GM12878 (cell line): ENCODE data around the gene HOXD12. TPM values are rescaled to one million over a fixed set of nuclear protein-coding genes. Genes with fewer than 3 reads are reported as not detected.

Experiments
- ATAC-seq: fragments of 200-7000 bp; cut with Tn5 transposase; 3 replicates; pipeline ENCODE4 v1.9.1; 2020; ENCODE audit warnings: mild to moderate bottlenecking, moderate library complexity
- BruUV-seq: library from RNA; stranded (reverse); fragments of 400-500 nt; replicated peaks from 2 replicates; lab custom pipeline; 2021; lab: Mats Ljungman, UMichigan
- CTCF ChIA-PET: fragments of 300-600 bp; sonication (Branson Sonifier 250); formaldehyde crosslinking; extraction: SDS; loops from one replicate; lab custom pipeline; 2021; ENCODE audit warnings: inconsistent platforms; lab: Yijun Ruan, JAX
- POLR2A ChIA-PET: fragments of 350-600 bp; formaldehyde crosslinking; extraction: SDS; loops from one replicate; lab custom pipeline; 2021; ENCODE audit warnings: inconsistent platforms; lab: Charles Lee
- RAD21 ChIA-PET: fragments of 300-600 bp; sonication (Branson Sonifier 250); formaldehyde crosslinking; loops from one replicate; lab custom pipeline; 2023; ENCODE audit warnings: antibody characterized with exemption; ENCODE audit not compliant: unreplicated experiment; lab: Charles Lee
- SMC1A ChIA-PET: fragments of 300-600 bp; sonication (Branson Sonifier 250); formaldehyde crosslinking; loops from one replicate; lab custom pipeline; 2023; ENCODE audit not compliant: unreplicated experiment, uncharacterized antibody; lab: Charles Lee
- DNase-seq: peaks from one replicate; pipeline ENCODE4 v3.0.0-alpha.2; 2011; ENCODE audit warnings: low read depth, low spot score
- FAIRE-seq: peaks from 3 replicates; lab custom pipeline; 2011; peaks lifted over from hg19 to GRCh38; lab: Jason Lieb, UNC
- H2AFZ ChIP-seq: 2 replicates; pipeline ENCODE4 v1.6.0; 2011; ENCODE audit warnings: low read depth, low read length, control low read depth; ENCODE audit not compliant: control insufficient read depth
- H3K27ac ChIP-seq: 2 replicates; pipeline ENCODE4 v1.5.1; 2011; ENCODE audit warnings: control low read depth; ENCODE audit not compliant: control insufficient read depth, insufficient read depth
- H3K27me3 ChIP-seq, 2 experiments: replicated peaks in 1 of 2; 2 replicates each; pipeline versions ENCODE4 v1.6.0 to v1.6.1; 2011; ENCODE audit warnings: low read length in 1 of 2; ENCODE audit not compliant: control insufficient read depth in 2 of 2, insufficient read depth in 2 of 2
- H3K36me3 ChIP-seq, 2 experiments: 2 replicates each; pipeline ENCODE4 v1.5.1; 2011; ENCODE audit warnings: low read length in 1 of 2; ENCODE audit not compliant: control insufficient read depth in 2 of 2, insufficient read depth in 2 of 2
- H3K4me1 ChIP-seq: 2 replicates; pipeline ENCODE4 v1.6.1; 2011; ENCODE audit warnings: mild to moderate bottlenecking, low read length, moderate library complexity, mixed read lengths; ENCODE audit not compliant: control insufficient read depth, insufficient read depth
- H3K4me2 ChIP-seq: 2 replicates; pipeline ENCODE4 v1.6.0; 2011; ENCODE audit warnings: control low read depth; ENCODE audit not compliant: control insufficient read depth, insufficient read depth
- H3K4me3 ChIP-seq: fragments of 200-600 bp; sonication (generic); 2 replicates; pipeline ENCODE4 v1.5.1; 2016
- H3K79me2 ChIP-seq: 2 replicates; pipeline ENCODE4 v1.6.0; 2011; ENCODE audit warnings: low read length; ENCODE audit not compliant: control insufficient read depth, insufficient read depth
- H3K9ac ChIP-seq: 2 replicates; pipeline ENCODE4 v1.8.0; 2011; ENCODE audit warnings: low read length, control low read depth, mixed read lengths; ENCODE audit not compliant: control insufficient read depth, insufficient read depth
- H3K9me3 ChIP-seq: replicated peaks from 3 replicates; pipeline ENCODE4 v1.5.1; 2011; ENCODE audit warnings: mild to moderate bottlenecking, low read length; ENCODE audit not compliant: control insufficient read depth, insufficient read depth
- H4K20me1 ChIP-seq: 2 replicates; pipeline ENCODE4 v1.6.0; 2011; ENCODE audit not compliant: control insufficient read depth, insufficient read depth
- ESRRA ChIP-seq: IDR thresholded peaks from 2 replicates; pipeline ENCODE4 v1.6.1; 2012; ENCODE audit warnings: mild to moderate bottlenecking, low read length, improper control_type of control experiment
- GABPA ChIP-seq: IDR thresholded peaks from 2 replicates; pipeline ENCODE4 v1.6.1; 2014; ENCODE audit warnings: antibody characterized with exemption, low read depth, mild to moderate bottlenecking, inconsistent platforms
- KDM1A ChIP-seq: fragments of 200-600 bp; sonication (generic); IDR thresholded peaks from 2 replicates; pipeline ENCODE4 v1.6.1; 2016; ENCODE audit warnings: borderline replicate concordance
- MTA2 ChIP-seq: fragments of 450-650 bp; IDR thresholded peaks from 2 replicates; pipeline ENCODE4 v1.6.1; 2016; ENCODE audit warnings: low read depth, mild to moderate bottlenecking, moderate library complexity
- MYC ChIP-seq: IDR thresholded peaks from 2 replicates; pipeline ENCODE4 v1.6.1; 2011; ENCODE audit warnings: mild to moderate bottlenecking, low read length, moderate library complexity, inconsistent platforms; ENCODE audit not compliant: insufficient read depth, insufficient replicate concordance, insufficient read length, severe bottlenecking
- REST ChIP-seq: IDR thresholded peaks from 2 replicates; pipeline ENCODE4 v1.6.1; 2012; ENCODE audit warnings: mild to moderate bottlenecking, low read depth, low read length
- SUPT20H ChIP-seq: IDR thresholded peaks from 2 replicates; pipeline ENCODE4 v1.6.1; 2011; ENCODE audit warnings: low read depth, mild to moderate bottlenecking, low read length, moderate library complexity, borderline replicate concordance; ENCODE audit not compliant: control insufficient read depth
- WGBS: methylation state at CpG from one replicate; pipeline ENCODE4 v1.1.6; 2016; ENCODE audit warnings: low lambda C conversion rate; ENCODE audit not compliant: insufficient replicate concordance, insufficient coverage; ENCODE audit errors: missing lambda C conversion rate; 5-methylcytosine and 5-hydroxymethylcytosine counted together
- in situ Hi-C: fragments of 300-500 bp; cut with MboI; formaldehyde crosslinking; loops from 9 replicates; pipeline ENCODE4 v1.14.3; 2018; ENCODE audit warnings: mixed read lengths
- intact Hi-C: fragments of 100-400 bp; cut with micrococcal nuclease; formaldehyde crosslinking; loops from one replicate; pipeline ENCODE4 v1.14.2; 2022; ENCODE audit not compliant: unreplicated experiment
- polyA plus RNA-seq, 11 experiments: library from polyadenylated mRNA; depleted of rRNA in 4 of 11; unstranded in 6 of 11; stranded (reverse) in 5 of 11; fragments of >200 nt; fragmentation: Nextera tagmentation in 4 of 11; fragmentation: Illumina TruSeq in 1 of 11; extraction: Ambion mirVana in 4 of 11; extraction: Trizol in 1 of 11; gene quantifications; 1 replicate in 1 of 11; 2 replicates in 10 of 11; pipeline versions ENCODE4 v1.2.1 to v1.2.3, GENCODE V29; 2011 to 2016; ENCODE audit warnings: inconsistent platforms in 2 of 11, missing spikeins in 2 of 11, low read depth in 1 of 11
- total RNA-seq, 4 experiments: library from RNA; depleted of rRNA in 3 of 4; stranded (reverse); fragments of >200 nt in 3 of 4; fragmentation: Illumina TruSeq in 1 of 4; extraction: Trizol in 1 of 4; gene quantifications; 2 replicates each; pipeline versions ENCODE4 v1.2.1 to v1.2.3, GENCODE V29; 2013 to 2021
- TF ChIP-seq, protein P1 (sequence below): fragments of 450-650 bp; IDR thresholded peaks from 2 replicates; pipeline ENCODE4 v1.6.1; 2017; ENCODE audit warnings: borderline replicate concordance

Gene HOXD12
- total and polyA plus RNA-seq, 10 of the 15 experiments (the other 5 are each of a cell fraction or from before 2014, with no cell fraction given) = not detected

GRCh38 chr2:176093145-176093897 is 6.3 kb upstream of the HOXD12 start:
- RAD21 ChIA-PET = no interaction called here
- no peak overlapping the region for H3K27ac ChIP-seq
- CTCF ChIA-PET = interaction anchor here (1.3 kb wide), 1 partner anchor 403 kb away, joined by 5 read pairs; no protein-coding TSS in a partner anchor
- TF ChIP-seq GABPA = no peak
- TF ChIP-seq MYC = no peak
- no peak for TF ChIP-seq REST
- no peak for TF ChIP-seq ESRRA
- TF ChIP-seq, protein P1, sequence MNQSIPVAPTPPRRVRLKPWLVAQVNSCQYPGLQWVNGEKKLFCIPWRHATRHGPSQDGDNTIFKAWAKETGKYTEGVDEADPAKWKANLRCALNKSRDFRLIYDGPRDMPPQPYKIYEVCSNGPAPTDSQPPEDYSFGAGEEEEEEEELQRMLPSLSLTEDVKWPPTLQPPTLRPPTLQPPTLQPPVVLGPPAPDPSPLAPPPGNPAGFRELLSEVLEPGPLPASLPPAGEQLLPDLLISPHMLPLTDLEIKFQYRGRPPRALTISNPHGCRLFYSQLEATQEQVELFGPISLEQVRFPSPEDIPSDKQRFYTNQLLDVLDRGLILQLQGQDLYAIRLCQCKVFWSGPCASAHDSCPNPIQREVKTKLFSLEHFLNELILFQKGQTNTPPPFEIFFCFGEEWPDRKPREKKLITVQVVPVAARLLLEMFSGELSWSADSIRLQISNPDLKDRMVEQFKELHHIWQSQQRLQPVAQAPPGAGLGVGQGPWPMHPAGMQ = no peak
- TF ChIP-seq KDM1A = no peak
- no peak for TF ChIP-seq MTA2
- TF ChIP-seq SUPT20H = no peak
- POLR2A ChIA-PET = no interaction called here
- in situ Hi-C loops = no loop called here
- BruUV-seq = no TSS peak
- no peak for ATAC-seq
- FAIRE-seq = no peak
- intact Hi-C loops = no loop called here
- 31% methylated on average over 46 of the region's 53 CpGs for WGBS
- peaks cover 3% of the 10 kb centered on the region; the same call in 1 of the 2 replicates for H3K4me1 ChIP-seq
- peaks cover 13 to 34% of the 10 kb centered on the region in 2 experiments for H3K27me3 ChIP-seq
- no peak overlapping the region for H3K4me2 ChIP-seq
- H3K9ac ChIP-seq = no peak overlapping the region
- DNase-seq = no peak
- no peaks in the 10 kb centered on the region for H3K9me3 ChIP-seq
- no peaks in the 10 kb centered on the region for H4K20me1 ChIP-seq
- H2AFZ ChIP-seq = no peak overlapping the region
- SMC1A ChIA-PET = no interaction called here
- H3K4me3 ChIP-seq = no peak overlapping the region
- no peaks in the 10 kb centered on the region for H3K79me2 ChIP-seq
- no peaks in the 10 kb centered on the region for H3K36me3 ChIP-seq
